NT2/D1 (cell line): ENCODE measurements around the gene PSMD12.

Source experiments
- DNase-seq: peaks from one replicate; pipeline ENCODE4 v3.0.0-alpha.2; 2011; ENCODE audit warnings: low read depth, low spot score
- H3K27me3 ChIP-seq: 2 replicates; pipeline ENCODE4 v1.6.0; 2011; ENCODE audit warnings: mild to moderate bottlenecking; ENCODE audit not compliant: insufficient read length, insufficient read depth
- H3K36me3 ChIP-seq: 2 replicates; pipeline ENCODE4 v1.6.1; 2011; ENCODE audit warnings: mild to moderate bottlenecking, low read length, mixed read lengths; ENCODE audit not compliant: insufficient read depth, insufficient read length
- H3K4me1 ChIP-seq: 2 replicates; pipeline ENCODE4 v1.5.1; 2011; ENCODE audit not compliant: insufficient read depth, insufficient read length
- H3K4me3 ChIP-seq: 2 replicates; pipeline ENCODE4 v1.5.1; 2011; ENCODE audit warnings: low read depth; ENCODE audit not compliant: insufficient read length
- H3K9ac ChIP-seq: 2 replicates; pipeline ENCODE4 v1.6.0; 2011; ENCODE audit warnings: low read depth; ENCODE audit not compliant: insufficient read length
- H3K9me3 ChIP-seq: 2 replicates; pipeline ENCODE4 v1.5.1; 2011; ENCODE audit warnings: mild to moderate bottlenecking, low read length; ENCODE audit not compliant: insufficient read depth
- SUZ12 ChIP-seq: IDR thresholded peaks from 2 replicates; pipeline ENCODE4 v1.6.1; 2011; ENCODE audit not compliant: insufficient read length, insufficient read depth; ENCODE audit errors: extremely low read depth
- YY1 ChIP-seq: IDR thresholded peaks from 2 replicates; pipeline ENCODE4 v1.6.1; 2011; ENCODE audit not compliant: insufficient read length, insufficient read depth
- ZNF274 ChIP-seq: IDR thresholded peaks from 2 replicates; pipeline ENCODE4 v1.6.1; 2011; ENCODE audit warnings: mild to moderate bottlenecking, low read depth, low read length

The PSMD12 gene

DNA sequence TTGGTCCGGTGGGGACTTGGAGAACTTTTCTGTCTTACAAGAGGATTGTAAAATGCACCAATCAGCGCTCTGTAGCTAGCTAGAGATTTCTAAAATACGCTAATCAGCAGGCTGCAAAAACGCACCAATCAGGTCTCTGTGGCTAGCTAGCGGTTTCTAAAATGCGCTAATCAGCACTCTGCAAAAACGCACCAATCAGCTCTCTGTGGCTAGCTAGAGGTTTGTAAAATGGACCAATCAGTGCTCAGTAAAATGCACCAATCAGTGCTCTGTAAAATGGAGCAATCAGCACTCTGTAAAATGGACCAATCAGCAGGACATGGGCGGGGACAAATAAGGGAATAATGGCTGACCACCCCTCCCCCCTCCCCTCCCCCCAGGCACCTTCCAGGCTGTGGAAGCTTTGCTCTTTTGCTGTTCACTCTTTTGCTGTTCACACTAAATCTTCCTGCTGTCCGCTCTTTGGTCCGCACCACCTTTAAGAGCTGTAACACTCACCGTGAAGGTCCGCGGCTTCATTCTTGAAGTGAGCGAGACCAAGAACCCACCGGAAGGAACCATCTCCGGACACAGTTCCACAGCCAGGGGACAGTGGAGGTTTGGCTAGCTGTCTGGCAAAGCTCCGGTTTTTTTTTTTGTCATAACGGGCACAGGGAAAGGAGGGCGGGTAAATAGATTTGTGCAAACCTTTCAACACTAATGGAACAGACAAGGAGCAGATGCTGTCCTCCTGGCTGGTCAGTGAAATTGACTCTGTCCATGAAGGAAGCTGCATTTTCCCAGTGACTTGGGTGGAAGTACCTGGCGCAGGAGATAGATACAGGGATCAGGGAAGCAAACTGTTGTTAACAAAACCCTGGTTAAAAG is 19.0 kb upstream of the PSMD12 start:
- Histone ChIP-seq H3K9ac (no peak overlapping the region), H3K36me3 (no peaks in the 10 kb centered on the region), H3K4me3 (no peak overlapping the region), H3K9me3 (peaks cover 15% of the 10 kb centered on the region; the same call in 1 of the 2 replicates), H3K27me3 (no peaks in the 10 kb centered on the region), H3K4me1 (peaks cover 3% of the 10 kb centered on the region)
- TF ChIP-seq ZNF274: no peak
- TF ChIP-seq YY1: no peak
- TF ChIP-seq SUZ12: no peak
- no peak for DNase-seq

- TF ChIP-seq YY1: no peak
- TF ChIP-seq SUZ12: no peak
- no peak for TF ChIP-seq ZNF274
- Histone ChIP-seq H3K9me3 (peaks cover 30% of the 10 kb centered on the region; the same call in 1 of the 2 replicates), H3K36me3 (peaks cover 5% of the 10 kb centered on the region), H3K4me3 (no peak overlapping the region), H3K9ac (no peak overlapping the region), H3K4me1 (no peaks in the 10 kb centered on the region), H3K27me3 (no peaks in the 10 kb centered on the region)
- no peak for DNase-seq
Measured at GRCh38 chr17:67381929-67382257, 15.5 kb upstream of the PSMD12 start.

GRCh38 chr17:67379251-67379630 is 12.9 kb upstream of the PSMD12 start:
- H3K4me1 ChIP-seq: no peaks in the 10 kb centered on the region
- peak overlapping the region; percentile 31 for H3K4me3 ChIP-seq
- no peak for DNase-seq
- peaks cover 19% of the 10 kb centered on the region; the same call in 1 of the 2 replicates for H3K9me3 ChIP-seq
- H3K9ac ChIP-seq: peak overlapping the region; percentile 57
- peaks cover 5% of the 10 kb centered on the region for H3K36me3 ChIP-seq
- H3K27me3 ChIP-seq: no peaks in the 10 kb centered on the region
- TF ChIP-seq YY1: no peak
- no peak for TF ChIP-seq SUZ12

DNA sequence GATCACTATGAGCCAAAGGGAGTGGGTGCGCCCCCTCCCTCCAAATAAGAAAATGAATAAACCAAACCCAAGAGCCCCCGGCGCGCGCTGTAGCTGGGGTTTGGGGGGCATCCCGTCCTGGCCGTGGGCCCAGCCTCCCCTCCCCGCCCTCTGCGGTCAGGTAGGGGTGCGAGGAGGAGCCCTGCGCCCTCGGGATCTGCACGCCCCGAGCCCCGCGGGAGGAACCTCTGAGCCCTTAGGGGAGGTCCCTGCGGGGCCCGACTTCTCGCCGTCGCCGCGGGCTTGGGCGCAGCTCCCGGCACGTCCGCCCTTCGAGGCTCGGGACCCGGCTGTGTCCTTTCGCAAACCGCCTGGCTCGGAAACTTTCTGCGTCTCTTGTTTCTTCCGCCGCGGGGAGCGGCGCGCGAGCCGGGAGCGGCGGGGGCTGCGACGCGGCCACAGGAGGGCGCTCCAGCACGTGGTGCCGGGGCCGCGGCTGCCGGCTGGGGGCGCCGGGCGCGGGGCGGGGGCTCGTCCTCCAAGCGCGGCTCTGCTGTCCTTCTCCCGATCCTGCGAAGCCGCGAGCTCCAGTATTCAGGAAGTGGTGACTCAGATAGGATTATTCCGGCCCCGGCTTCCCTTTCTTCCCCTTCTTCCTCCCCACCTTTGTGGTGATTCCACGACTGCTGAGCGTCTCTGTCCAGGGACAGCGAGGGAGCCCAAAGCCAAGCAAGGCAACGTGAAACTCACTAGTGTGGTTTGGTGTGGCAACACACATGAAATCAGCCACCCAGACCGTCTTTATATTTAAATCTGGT is 12.3 kb upstream of the PSMD12 start:
- peaks cover 15% of the 10 kb centered on the region; the same call in 1 of the 2 replicates for H3K9me3 ChIP-seq
- H3K36me3 ChIP-seq: peaks cover 5% of the 10 kb centered on the region
- H3K4me3 ChIP-seq: peak overlapping the region; percentile 76
- TF ChIP-seq ZNF274 (no peak), YY1 (no peak), SUZ12 (no peak)
- no peaks in the 10 kb centered on the region for H3K27me3 ChIP-seq
- H3K9ac ChIP-seq: peak overlapping the region; percentile 94
- no peaks in the 10 kb centered on the region for H3K4me1 ChIP-seq
- DNase-seq: peak; percentile 57

DNA sequence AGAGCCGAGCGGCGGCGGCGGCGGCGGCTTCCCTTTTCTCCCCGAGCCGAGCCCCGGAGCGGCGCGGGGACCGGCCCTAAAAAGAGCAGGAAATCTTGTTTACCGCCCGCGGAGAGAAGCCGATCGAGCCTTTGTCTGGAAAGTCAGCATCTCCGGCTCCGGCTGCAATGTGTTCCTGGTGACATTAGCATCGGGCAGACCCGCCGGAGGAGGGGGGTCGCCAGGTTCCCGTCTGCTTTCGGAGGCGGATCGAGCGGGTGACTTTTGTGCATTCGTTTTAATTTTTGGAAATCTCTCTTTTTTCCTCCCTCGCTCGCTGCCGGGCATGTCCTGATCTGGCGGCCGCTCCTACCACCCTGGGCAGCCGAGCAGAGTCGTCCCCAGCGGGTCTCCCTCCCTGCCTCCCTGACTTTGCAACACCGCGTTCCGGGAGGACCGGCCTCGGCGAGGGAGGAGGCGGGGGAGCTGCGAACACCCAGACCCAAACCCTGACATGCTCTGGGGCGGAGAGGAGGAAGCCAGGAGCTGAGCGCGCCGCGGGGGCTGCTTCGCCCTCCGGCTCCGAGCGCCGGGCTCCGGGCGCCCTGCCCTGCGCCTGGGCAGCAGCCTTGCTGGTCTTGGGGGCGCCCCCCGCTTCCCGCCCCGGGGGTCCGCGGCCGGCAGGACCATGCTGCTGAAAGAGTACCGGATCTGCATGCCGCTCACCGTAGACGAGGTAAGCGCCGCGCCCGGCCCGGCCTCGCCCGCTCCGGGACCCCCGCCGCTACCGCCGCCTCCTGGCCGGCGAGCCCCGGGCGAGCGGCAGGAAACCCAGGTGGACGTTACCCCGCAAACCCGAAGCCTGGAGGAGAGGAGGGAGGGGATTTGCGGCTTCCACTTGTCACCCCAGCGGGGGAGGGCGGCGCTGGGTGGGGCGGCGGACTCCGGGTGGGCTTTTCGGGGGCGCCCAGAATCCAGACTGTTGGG is 11.4 kb upstream of the PSMD12 start:
- no peaks in the 10 kb centered on the region for H3K4me1 ChIP-seq
- no peaks in the 10 kb centered on the region for H3K27me3 ChIP-seq
- peaks cover 5% of the 10 kb centered on the region for H3K36me3 ChIP-seq
- H3K9me3 ChIP-seq: peaks cover 15% of the 10 kb centered on the region; the same call in 1 of the 2 replicates
- DNase-seq: no peak
- peak overlapping the region; percentile 76 for H3K4me3 ChIP-seq
- H3K9ac ChIP-seq: peak overlapping the region; percentile 94
- TF ChIP-seq YY1 (no peak), SUZ12 (no peak), ZNF274 (no peak)

- DNase-seq: peak; percentile 65
- TF ChIP-seq ZNF274 (no peak), SUZ12 (no peak), YY1 (no peak)
- peaks cover 15% of the 10 kb centered on the region; the same call in 1 of the 2 replicates for H3K9me3 ChIP-seq
- H3K9ac ChIP-seq: peak within 1 kb of the TSS; percentile 94
- H3K4me1 ChIP-seq: no peaks in the 10 kb centered on the region
- peak within 1 kb of the TSS; percentile 76 for H3K4me3 ChIP-seq
- H3K27me3 ChIP-seq: no peaks in the 10 kb centered on the region
- H3K36me3 ChIP-seq: peaks cover 5% of the 10 kb centered on the region
Measured at GRCh38 chr17:67376737-67377487, 10.5 kb upstream of the PSMD12 start, which contains the start of gene PITPNC1. Gene PITPNC1 (plus strand): TSS chr17:67377281.
